ENCODE results near the gene MUSTN1.

The MUSTN1 gene

DNA sequence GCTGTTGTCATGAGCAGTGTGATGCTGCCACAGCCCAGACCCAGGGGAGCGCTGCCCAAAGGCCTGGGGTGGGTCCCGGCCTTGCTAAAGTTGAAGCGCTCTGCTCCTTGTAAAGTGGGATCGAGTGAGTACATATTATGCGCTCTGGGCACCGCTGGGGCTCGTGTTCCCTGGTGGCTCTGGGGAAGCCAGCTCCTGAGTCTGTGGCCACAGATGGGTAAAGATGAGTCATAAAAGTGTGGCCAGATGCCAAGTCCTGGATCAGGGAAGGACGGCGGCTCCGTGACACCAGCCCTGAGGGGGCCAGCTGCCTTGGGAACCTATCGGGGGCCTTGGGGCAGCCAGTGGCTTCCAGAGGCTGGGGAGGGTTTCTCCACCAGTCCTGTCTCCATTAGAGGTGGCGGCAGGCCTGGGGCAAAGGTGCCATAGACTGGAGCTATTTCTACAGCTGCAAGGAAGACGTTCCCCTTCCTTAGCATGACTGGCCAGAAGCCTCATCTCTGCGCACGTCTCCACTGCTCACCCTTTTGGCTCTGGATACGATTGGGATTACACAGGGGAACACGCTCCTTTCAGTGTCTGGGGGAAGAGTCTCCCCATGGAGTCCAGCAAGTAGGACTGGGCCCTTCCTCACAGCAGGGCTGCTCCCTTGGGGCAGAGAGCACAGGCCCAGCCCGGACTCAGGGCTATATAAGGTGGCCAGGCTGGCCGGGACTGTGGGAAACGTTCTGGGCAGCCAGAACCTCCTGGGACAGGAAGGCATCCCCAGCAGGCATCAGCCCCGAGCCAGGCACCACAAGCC, 3.1 kb downstream of the MUSTN1 start:
- FAIRE-seq = no peak

DNA sequence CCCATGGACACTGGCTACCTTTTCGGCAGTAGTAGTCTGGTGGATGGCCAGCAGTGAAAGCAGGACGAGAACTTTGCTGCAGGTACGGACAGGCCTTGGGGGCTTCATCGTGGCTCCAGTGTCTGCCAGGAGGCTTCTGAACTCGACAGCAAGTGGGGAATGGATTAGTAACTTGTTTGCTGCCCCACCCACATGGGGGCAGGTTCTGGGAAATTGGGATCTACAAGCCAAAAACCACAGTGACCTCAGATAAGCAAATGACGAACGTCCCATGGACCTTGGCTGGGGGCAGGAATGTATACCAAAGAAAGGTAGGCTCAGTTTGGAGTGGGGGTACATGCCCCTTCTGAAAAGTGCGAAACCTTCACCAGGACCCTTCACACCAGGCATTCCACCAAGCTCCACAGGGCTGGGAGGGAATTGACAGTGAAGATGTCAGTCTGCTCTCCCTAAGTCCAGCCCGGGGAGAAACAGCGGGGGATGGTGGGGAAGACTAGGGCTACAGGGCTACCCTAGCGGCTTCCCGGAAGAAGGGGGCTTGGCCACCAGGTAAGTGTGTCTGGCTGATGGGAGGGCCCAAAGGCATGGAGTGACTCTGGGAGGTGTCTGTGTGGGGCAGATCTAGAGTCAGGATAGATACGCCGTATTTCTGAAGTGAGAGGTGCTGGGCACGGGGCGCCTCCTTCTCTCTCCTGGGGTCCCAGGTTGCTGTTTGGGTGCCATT, 4.1 kb downstream of the MUSTN1 start, which contains the start of gene ITIH4:
Gene ITIH4 (minus strand): TSS at position 138 of the 724 bp plus-strand sequence. CDS start 30 bp downstream, at position 108.
- FAIRE-seq = no peak

GRCh38 chr3:52829906-52830463, 4.8 kb downstream of the MUSTN1 start:
- no peak for FAIRE-seq

GRCh38 chr3:52829482-52829881, 5.3 kb downstream of the MUSTN1 start:
- FAIRE-seq = no peak

DNA sequence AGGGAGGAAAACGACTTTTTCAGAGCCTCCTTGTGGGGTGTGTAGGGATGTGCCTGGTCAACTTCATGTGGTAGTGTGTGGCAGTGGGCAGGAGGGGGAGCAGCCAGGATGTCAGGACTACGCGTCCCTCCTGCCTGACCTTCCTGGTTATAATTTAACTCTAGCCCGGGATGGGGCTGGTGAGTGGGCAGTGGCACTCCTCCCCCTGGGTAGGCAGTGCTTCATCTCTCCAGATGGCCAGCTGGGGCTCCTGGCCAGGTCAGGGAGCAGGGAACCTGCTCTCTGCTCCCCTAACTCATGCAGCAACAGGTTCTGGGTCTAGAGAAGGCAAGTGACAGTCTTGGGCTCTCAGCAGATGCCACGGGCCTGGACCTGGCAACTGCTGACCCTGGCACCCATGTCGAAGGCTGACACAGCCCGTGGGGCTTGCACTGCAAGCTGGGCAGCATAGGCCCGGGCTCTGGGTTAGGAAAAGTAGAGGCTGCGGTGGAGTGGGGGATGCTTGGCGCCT, 6.9 kb downstream of the MUSTN1 start:
- no peak for FAIRE-seq

- FAIRE-seq = no peak
Observed at GRCh38 chr3:52827441-52827840, 7.4 kb downstream of the MUSTN1 start.

GRCh38 chr3:52824037-52824436, 10.8 kb downstream of the MUSTN1 start:
- FAIRE-seq = no peak

DNA sequence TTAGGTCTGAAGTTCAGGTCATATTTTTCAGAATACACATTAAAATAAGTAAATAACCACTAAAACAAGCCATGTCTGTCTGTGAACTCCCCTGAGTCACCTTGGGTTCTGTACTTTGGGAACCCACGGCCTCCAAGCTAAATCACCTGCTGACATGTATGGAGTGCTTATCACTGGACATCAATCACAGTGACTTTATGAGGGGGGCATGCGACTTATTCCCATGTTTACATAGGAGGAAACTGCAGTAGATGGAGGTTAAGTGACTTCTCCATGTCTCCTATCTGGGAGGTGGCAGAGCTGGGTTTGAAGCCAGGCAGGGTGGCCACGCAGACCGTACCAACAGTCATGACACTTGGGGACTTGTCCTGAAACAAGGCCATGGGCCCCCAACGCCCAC, 12.5 kb downstream of the MUSTN1 start:
- no peak for FAIRE-seq

GRCh38 chr3:52820736-52821135, 14.1 kb downstream of the MUSTN1 start:
- no peak for FAIRE-seq

- no peak for FAIRE-seq
Observed at GRCh38 chr3:52819936-52820335, 14.9 kb downstream of the MUSTN1 start.

DNA sequence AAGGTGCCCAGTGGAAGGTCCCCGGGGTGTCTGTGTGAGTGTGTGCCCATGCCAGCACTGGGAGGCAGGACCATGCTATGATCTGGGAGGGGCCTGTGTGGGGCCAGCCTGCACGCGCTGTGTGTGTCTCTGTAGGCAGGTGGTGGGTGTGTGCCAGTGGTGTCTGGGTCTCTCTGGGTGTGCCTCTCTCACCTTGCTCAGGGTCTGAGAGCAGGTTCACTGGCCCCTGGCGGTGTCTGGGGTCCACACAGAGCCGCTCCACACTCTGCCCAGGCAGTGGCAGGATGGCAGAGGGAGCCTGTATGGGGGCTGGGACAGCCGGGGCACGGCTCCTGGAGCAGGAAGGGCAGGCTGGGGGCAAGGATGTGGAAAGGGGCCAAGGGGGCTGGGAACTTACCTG, 17.0 kb downstream of the MUSTN1 start:
- FAIRE-seq = no peak

DNA sequence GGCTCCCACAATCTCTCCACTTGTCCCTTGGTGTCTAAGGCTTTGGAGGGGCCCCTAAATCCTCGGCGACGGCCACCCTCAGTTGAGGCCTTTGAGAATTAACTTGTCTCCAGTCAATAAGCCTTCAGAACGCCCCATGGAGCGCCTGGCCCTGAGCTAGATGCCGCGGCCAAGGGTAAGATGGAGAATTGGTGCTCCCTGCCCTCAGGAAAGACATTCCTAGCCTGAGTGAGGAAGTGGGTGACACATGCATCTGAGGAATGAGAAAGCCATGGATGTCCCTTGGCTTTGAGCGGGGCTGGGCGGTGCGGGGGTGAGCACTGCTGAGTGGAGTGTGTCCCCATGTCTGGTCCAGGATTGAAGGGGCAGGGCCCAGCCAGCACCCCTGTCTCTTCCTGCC, 17.6 kb downstream of the MUSTN1 start:
- FAIRE-seq = no peak

DNA sequence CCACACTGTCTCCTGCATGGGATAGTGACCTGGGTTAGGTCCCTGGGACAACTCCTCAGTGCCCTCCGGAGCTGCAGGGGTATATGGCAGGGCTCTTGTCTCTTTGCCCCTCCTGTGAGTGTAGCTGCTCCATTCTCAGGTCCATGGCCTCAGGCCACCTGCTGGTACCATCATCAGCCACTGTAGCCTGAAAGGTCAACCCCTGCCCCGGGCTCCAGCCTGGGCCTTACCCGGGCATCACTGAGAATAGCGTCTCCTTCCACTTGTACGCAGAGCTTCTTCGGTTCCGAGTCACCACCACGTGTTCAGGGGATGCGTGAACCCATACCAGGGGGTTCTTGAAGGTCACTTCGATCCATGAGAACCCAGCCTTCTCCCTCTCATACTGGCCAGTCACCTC, 18.2 kb downstream of the MUSTN1 start:
- FAIRE-seq = no peak

- no peak for FAIRE-seq
Observed at GRCh38 chr3:52816199-52816598, 18.6 kb downstream of the MUSTN1 start.

GRCh38 chr3:52813810-52814209, 21.0 kb downstream of the MUSTN1 start:
- FAIRE-seq = no peak

GRCh38 chr3:52811452-52812011, 23.3 kb downstream of the MUSTN1 start:
- FAIRE-seq = no peak

DNA sequence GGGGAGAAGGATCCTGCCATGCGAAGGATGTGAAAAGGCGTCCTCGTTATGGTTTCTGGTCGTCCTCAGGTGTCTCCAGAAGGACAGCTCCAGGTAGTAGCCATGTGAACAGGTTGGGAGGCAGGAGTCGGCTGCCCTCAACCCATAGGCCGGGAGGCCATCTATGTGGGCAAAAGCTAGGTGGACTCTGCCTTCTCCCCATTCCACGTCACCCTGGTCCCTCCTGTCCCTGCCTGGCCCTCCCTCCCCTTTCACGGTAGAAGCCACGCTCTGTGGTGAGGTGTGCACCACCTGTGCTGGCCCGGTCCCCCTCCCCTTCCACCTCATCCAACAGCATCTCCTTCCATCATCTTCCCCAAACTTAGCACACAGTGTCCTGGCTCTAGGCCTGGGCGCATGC, 23.9 kb downstream of the MUSTN1 start:
- FAIRE-seq = no peak

DNA sequence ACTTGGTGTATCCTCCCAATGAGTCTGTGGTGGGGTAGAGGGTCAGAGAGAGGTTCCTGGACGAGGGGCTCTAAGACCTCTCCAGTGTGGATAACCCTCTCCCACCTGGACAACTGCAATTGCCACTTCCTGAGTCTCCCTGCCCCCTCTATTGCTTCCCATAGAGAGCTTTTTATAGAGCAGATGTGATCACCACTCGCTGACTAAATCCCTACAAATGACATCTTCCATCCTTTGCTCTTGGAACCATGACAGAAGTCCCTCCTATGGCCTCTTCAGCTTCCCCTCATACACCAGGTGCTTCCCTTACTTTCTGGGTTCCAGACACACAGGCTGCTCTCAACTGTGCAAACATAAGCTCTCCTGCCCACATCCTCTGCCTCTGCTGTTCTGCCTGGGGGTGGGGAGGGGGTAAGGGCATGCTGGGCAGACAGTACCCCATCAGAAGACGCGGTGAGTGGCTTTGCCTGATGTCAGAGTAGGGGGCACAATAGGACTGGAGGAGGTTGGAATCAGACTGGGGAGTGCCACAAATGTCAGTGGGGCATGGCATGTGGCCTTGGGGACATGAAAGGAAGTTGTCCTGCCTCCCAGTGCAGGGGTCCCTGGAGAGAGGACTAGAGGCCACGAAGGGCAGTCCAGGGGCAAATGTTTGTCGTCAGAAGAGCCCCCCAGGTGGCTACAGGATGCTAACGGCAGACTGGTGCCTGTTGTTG, 25.0 kb downstream of the MUSTN1 start:
- FAIRE-seq = no peak

GRCh38 chr3:52809149-52809548, 25.7 kb downstream of the MUSTN1 start:
- no peak for FAIRE-seq

GRCh38 chr3:52805270-52806039, 29.4 kb downstream of the MUSTN1 start:
- no peak for FAIRE-seq

DNA sequence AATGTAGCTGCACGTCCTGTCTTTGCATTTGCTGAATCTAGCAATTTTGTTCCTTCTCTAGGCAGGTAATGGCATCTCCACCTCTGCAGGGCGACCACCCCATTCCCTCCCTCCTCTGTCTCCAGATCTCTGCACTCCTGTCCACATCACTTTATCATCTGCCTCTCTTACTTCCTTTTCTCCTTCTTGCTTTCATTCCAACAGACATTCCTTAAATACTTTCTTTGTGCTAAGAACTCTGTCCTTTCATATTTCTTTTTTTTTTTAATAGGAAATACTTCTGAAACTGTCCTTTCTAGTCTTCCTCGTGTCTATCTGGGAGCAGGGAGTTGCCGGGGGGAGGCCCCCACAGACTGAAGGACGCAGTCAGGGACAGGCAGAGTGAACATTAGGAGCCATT, 33.0 kb downstream of the MUSTN1 start:
- no peak for FAIRE-seq

DNA sequence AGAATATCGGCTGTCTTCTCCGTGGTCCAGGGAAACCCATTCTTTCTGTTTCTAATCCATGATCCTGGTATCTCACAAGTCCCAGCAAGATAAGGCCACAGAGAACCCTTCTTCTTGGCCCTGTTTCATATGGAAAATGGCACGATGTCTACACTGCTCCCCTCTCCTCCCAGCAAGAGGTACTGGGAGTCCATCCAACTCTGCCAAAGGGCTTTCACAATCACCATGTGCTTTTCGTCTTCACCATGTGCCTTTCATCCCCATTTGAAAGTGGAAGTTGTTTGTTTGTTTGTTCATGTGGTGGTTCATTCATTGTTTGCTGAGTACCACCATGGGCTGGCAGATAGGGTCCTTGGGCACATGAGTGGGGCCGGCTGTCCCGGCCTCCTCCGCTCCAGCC, 34.7 kb downstream of the MUSTN1 start:
- FAIRE-seq = no peak
